HG02870 (cell line): ENCODE data around the gene POGZ.

Experiments used
- ATAC-seq: cut with Tn5 transposase; IDR thresholded peaks from one replicate; pipeline ENCODE4 v1.9.1; 2021; ENCODE audit warnings: mild to moderate bottlenecking, moderate library complexity; ENCODE audit not compliant: unreplicated experiment

The POGZ gene, protein sequence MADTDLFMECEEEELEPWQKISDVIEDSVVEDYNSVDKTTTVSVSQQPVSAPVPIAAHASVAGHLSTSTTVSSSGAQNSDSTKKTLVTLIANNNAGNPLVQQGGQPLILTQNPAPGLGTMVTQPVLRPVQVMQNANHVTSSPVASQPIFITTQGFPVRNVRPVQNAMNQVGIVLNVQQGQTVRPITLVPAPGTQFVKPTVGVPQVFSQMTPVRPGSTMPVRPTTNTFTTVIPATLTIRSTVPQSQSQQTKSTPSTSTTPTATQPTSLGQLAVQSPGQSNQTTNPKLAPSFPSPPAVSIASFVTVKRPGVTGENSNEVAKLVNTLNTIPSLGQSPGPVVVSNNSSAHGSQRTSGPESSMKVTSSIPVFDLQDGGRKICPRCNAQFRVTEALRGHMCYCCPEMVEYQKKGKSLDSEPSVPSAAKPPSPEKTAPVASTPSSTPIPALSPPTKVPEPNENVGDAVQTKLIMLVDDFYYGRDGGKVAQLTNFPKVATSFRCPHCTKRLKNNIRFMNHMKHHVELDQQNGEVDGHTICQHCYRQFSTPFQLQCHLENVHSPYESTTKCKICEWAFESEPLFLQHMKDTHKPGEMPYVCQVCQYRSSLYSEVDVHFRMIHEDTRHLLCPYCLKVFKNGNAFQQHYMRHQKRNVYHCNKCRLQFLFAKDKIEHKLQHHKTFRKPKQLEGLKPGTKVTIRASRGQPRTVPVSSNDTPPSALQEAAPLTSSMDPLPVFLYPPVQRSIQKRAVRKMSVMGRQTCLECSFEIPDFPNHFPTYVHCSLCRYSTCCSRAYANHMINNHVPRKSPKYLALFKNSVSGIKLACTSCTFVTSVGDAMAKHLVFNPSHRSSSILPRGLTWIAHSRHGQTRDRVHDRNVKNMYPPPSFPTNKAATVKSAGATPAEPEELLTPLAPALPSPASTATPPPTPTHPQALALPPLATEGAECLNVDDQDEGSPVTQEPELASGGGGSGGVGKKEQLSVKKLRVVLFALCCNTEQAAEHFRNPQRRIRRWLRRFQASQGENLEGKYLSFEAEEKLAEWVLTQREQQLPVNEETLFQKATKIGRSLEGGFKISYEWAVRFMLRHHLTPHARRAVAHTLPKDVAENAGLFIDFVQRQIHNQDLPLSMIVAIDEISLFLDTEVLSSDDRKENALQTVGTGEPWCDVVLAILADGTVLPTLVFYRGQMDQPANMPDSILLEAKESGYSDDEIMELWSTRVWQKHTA (N-terminal part only)

DNA sequence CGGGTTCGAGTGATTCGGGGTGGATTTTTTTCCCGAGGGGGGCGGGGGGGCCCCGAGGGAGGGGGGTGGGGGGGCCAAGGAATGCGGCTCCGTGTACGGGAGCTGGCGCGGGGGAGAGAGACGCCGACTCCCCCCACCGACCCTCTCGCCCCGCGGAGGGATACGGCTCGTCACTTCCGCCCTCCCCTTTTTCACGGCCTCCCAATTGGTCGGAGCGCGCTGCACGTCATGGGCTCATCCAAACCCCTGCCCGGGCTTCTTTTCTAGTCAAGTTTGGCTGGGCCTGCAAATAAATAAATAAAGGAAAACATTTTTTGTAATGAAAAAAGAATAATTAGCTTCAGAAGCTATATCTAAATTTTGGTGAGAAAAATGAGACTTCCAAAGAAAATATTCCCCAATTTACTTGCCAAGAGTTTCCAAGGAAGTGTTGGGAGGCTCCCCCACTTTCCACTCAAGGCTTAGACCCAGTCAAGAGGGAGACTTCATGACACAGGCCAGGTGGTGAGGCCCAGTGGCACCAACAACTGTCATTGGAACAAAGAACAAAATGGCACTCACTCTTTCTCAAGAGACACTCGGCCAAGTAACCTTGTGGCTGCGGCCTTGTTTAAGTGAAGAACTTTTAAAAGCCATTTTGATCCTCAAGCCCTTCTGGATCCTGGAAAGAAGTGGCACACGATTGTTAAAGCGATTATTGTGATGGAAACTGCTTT is at the start of gene POGZ:
Gene POGZ (minus strand): TSS at position 164 of the 716 bp plus-strand sequence. CDS start 17,290 bp downstream, outside the sequence.
- peak; percentile 61 for ATAC-seq

DNA sequence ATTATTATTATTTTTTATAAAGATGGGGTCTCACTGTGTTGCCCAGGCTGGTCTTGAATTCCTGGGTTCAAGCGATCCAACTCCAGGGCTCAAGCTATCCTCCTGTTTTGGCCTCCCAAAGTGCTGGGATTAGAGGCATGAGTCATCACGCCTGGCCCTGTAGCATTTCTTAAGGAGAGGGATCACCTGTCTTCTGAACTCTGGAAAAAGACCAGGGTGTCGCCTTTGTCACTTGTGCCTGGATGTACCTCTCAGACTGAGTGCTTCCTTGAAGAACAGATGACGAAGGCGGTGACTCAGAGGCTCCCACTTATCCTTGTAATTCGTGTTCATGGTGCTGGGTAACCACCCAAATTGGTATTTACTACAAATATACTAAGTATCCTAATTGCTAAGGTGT is 49.5 kb upstream of the POGZ start:
- ATAC-seq: no peak

DNA sequence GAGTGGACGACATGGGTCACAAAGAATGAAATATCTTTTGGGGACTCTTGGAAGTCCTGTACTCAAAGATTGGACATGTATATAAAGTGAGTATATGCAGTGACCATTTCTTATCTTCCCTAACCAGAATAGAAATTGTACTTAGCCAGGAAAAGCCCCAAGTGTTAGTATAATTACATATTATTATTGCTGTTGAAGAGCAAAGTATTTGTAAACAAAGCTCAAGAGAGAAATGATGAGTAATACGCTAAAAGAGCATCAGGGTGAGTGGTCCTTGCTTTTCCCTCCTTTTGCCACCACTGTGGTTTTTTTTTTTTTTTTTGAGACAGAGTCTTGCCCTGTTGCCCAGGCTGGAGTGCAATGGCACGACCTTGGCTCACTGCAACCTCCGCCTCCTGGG is 45.5 kb upstream of the POGZ start:
- no peak for ATAC-seq

DNA sequence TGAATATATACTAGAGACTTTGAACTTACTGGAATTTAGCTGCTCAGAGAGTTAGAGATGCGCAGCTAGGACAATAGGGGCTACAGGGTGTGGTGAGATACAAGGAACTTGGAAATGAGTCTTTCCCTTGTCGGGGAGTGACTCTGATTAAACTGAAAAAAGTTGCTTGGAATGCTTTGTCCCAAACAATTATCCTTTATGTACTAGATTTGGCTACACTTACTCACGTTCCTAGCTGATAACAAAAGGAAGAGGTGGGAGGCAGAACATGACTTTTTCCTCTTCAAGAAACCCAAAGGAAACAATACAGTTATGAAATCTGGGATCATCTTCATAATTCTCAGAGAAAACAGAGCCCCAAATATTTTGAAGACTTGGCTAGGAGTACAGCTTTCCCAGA is 45.0 kb upstream of the POGZ start:
- no peak for ATAC-seq

DNA sequence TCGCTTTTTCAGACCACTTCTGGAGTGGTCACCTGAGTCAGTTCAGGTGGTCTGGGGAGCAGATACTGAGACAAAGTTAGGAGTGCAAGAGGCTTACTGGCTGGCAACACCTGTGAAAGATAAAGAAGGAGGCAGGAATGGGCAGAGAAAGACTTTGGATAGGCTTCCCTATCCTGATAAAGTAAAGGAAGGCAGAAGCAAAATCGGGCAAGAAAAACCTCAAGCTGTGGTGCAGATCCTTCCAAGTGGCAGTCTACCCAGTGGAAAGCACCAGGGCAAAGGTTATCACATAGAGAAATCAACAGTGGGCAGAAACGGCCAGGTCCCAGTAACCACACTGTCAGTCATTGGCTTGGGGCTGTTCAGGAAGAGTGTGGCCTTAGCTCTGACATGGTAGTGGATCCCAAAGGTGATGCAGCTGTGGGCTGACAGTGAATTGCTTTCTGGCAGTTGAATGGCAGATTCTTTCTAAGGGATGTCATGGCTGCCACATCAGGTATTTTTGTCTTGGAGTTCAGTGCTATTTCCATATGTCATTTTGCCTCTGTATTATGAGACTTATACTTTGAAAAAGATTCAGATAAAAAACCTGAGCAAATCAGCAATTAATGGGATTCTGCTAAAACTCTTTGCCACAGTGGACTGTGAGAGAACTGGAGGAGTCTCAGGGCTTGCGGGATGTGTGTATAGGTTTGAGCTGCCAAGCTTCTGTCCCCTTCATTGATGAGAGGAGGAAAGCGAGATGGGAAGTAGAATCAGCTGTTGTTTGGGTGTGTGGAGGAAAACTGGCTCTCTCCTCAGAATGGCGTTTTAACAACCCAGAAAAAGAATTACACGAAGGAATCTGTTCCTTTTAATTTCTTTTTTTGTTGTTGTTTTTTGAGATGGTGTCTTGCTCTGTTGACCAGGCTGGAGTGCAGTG is 43.8 kb upstream of the POGZ start:
- no peak for ATAC-seq

DNA sequence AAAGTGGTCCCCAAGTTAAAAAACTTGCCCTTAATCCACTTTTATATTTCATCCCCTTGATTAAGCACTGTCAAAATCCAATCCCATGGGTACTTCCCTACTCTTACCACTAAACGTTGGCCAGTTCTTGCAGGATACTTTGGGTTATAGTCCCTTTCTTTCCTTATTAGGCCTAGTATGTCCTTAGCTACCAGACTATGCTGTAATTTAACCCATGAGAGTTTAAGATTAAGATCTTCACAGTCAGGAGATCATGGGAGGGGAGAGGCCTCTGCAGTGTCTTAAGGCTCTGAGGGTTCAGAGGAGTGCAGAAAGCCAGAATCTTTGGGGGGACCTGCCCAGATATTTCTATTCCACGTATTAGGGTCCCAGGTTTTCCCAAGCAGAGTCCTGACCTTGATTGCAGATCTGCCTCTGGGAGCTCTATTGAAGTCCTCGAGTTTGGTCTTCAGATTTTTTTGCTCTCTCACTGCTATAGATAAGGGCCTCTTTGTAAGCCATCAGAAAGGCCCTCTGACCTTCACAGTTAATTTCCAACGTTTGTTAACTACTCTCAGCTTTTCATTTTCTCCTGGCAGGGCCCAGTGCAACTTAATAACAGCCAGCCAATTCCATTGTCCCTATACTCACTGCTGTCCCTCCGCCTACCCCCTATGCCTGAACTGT is 42.9 kb upstream of the POGZ start:
- ATAC-seq: no peak

DNA sequence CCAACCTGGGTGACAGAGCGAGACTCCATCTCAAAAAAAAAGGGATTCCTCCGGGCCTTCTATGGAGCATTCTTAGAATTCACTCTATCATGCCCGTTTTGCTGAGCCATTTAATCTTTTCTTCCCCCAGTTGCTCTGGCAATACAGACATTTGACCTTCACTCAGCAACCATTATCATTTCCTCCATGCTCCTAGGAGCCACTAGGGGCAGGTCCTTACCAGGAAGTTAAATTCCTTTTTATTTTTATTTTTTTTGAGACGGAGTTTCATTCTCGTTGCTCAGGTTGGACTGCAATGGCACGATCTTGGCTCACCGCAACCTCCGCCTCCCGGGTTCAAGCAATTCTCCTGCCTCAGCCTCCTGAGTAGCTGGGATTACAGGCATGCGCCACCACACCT is 42.2 kb upstream of the POGZ start:
- no peak for ATAC-seq

DNA sequence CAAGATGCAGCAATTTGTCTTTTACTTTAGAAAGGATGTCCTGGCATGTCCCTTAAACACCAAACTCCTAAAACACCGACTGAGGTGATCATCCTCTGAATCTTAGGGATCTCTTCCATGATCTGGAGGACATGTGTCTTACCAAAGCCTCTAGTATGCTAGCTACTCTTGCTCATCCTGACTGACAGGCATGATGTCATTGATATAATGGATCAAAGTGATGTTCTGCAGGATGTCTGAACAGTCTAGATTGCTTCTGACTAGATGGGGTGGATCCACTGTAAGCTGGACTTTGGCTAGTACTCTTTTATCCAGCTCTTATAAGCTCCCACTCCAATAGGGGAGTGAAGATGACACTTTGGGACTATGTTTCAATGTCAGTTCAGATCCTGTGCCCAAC is 40.6 kb upstream of the POGZ start:
- no peak for ATAC-seq

DNA sequence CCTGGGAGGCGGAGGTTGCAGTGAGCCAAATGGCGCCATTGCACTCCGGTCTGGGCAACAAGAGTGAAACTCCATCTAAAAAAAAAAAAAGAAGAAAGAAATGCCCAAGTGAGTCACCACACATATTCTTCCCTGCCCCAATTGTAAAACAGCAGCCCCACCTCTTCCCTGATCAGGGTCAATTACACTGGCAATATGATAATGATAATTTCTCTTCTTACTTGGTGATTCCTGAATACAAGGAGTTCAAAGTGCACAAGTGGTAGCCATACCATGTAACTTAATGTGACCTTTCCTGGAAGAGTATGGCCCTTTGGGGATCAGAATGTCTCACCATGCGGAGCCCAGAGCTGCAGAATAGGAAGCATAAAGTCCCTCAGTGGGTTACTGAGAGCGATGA is 40.1 kb upstream of the POGZ start:
- no peak for ATAC-seq

DNA sequence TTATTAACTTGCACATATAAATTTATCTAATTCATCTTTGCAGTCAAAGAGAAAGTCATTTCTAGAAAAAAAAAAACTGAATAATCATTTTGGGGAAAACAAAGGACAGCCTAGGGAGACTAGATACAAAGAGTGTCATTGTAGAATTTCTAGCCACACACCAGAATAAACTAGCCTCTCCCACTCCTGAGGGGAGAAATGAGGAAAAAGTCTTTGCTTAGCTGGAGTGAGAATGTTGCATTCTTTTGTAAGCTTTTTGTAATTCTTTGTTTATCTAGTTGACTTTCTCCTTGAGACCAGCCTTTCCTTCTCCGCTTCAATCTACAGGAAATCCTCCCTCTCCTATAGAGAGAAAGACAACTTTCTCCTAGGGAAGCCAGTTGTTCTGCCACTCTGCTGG is 36.0 kb upstream of the POGZ start:
- no peak for ATAC-seq

DNA sequence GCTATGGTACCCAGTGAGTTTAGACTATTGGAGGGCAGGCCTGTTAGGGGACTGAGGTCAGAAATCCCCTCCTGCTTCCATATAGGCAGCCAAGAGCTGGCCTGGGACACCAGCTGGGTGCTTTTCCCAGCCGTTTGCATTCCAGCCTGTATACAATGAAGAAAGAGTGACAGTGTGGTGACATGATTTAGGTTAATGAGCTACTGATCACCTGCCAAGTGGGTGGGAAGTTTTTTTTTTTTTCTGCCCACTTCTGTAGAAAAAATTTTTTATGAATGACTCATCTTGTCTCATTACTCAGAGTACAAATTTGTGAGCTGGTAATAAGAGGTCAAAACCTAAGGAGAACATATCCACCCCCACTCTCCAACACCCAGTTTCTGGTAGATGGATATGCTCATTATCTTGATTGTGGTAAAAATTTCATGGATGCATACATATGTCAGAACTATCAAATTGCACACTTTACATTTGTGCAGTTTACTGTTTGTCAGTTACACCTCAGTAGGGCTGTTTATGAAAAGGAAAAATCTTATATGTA is 35.5 kb upstream of the POGZ start:
- ATAC-seq: no peak

DNA sequence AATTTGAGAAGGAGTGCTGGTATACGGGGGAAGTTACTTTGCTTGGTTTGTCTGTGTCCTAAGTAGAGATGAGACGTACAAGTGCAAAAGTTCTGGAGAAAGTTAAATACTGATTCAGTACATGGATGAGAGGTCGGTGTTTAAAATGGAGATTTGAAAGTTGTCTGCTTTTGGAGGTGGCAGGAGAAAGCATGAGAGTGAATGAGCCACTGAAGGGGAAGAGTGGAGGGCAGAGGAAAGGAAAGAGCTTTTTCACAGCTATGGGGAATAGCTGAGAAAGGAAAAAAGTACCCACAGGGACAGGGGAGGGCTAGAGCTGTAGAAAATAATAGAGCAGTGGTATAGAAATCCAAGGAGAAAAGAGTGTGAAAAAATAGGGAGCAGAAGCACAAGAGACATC is 33.7 kb upstream of the POGZ start:
- ATAC-seq: no peak

DNA sequence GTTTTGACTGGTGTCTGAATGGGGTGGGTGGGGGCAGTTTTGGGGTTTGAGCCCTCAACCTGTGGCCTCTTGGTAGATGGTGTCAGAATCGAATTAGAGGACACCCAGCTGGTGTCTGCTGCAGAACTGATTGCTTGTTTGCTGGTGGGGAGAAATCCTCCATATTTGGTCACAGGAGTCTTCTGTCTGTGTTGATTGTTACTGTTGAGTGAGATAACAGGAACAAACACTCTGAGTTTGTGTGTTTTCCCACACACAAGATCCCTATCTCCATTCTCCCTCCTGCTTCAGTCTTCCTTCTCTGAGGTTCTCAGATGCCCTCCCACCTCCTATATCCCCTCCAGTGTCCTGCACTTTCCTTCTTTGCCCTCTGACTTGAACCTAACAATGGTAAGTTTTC is 32.8 kb upstream of the POGZ start:
- no peak for ATAC-seq

DNA sequence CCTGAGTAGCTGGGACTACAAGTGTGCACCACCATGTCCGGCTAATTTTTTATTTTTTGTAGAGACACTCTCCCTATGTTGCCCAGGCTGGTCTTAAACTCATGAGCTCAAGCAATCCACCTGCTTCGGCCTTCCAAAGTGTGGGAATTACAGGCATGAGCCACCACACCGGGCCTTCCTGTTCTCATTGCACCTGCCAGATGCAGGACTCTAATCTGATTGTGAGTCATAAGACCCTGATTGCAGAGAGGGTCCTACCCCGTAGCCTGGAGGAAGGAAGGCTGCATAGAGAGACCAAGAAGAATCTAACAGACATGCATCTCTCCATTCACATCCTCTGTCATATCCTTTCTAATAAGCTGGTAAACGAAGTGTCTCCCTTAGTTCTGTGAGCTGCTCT is 32.3 kb upstream of the POGZ start:
- no peak for ATAC-seq

DNA sequence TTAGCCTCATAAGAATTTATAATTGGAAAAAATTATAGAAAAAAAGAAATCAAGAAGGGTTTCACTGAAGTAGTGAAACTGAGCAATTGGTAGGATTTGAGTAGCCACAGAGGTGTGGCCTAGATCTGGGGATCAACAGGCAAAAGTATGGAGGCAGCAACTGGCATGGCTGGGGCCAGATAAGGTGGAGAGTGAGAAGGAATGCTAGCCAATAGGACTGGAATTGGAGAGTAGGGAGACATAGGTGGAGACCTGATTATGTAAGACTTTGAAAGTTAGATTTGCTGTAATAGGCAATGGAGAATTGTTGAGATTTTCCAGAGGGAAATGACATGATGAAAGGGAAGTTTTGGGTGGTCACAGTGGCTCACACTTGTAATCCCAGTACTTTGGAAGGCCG is 27.3 kb upstream of the POGZ start:
- ATAC-seq: no peak

DNA sequence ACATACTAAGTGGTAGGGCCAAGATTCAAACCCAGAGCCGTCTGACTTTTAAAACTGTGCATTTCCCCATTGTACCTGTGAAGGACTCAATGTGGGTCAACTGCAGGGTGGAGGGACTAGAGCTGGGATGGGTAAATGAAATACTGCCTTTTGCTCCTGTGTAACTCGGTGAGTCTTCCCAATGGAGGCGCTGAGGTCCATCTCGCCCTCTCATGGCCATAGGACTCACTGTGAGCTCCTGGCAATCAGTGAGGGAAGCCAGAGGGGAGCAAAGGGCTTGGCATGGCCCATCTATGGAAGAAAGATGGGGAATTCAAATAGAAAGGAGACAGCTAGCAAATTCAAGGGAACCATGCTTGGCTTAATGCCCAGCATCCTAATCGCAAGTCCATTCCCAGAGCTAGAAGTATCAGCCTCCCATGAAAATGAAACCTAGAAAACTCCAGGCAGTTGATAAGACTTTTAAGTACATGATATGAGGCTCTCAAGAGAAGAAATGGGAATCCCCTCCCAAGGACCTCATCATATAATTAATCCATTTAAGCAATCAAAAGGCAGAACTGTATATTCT is 26.5 kb upstream of the POGZ start:
- ATAC-seq: no peak

DNA sequence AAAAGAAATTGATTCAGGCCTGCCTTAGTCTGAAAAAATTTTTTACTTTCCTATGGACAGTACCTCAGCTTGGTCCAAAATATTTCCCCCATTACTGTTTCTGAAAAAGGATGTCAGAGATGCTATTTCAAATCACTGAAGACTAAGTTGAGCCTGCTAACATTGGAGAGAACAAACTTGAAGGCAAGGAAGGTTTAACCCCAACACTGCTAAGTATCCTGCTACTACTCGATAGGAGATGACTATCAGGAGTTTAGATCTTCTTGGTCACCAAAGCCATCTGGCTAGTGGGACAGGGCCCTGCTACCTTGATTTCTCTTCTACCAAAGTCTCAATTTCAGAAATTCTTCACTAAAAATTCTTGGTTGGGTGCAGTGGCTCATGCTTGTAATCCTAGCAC is 22.7 kb upstream of the POGZ start:
- no peak for ATAC-seq

DNA sequence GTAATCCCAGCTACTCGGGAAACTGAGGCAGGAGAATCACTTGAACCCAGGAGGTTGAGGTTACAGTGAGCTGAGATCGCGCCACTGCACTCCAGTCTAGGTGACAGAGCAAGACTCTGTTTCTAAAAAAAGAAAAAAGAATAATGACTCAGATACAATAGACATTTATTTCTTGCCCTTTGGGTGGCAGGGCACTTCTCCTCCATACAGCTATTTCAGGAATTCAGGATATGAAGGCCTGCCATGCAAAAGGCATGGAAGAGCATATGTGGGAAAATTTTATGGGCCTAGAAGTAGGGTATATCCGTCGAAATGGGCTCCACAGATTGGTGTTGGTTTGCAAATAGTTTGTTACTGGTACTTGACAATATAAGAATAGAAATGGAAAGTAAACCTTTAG is 20.2 kb upstream of the POGZ start:
- ATAC-seq: no peak

DNA sequence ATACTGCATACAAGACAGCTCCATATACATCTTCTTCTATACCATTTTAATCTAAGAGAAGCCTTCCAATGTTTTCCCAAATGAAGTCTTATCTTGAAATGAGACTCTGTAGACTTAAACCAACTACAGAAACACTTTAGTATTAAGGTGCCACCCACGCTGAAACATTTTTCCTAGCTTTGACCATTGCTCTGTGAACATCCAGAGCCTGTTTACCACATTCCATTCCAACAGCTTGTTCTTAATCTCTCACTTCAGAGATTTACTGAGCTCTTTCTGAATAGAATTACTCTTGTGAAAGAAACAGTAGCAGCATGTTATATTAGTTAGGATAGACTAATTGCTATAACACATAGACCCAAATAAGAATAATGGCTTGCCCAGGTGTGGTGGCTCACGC is 19.6 kb upstream of the POGZ start:
- ATAC-seq: no peak
